IMR-90 (cell line): ENCODE results near the gene LRFN4. TPM values are rescaled to one million over a fixed set of nuclear protein-coding genes. Genes with fewer than 3 reads are reported as not detected.
A peak's percentile ranks its signal among the peaks of the same experiment; 100 is the strongest.

ENCODE experiments used
- ATAC-seq: fragments of 200-7000 bp; cut with Tn5 transposase; 2 replicates; pipeline ENCODE4 v1.9.1; 2020; ENCODE audit warnings: low read depth, mild to moderate bottlenecking, moderate library complexity
- BruUV-seq: library from RNA; stranded (reverse); fragments of 400-500 nt; replicated peaks from 2 replicates; lab custom pipeline; 2021; lab: Mats Ljungman, UMichigan
- CTCF ChIA-PET: fragments of 300-600 bp; formaldehyde crosslinking; extraction: SDS; loops from one replicate; lab custom pipeline; 2021; ENCODE audit warnings: antibody characterized with exemption; lab: Yijun Ruan, JAX
- POLR2A ChIA-PET: fragments of 300-600 bp; sonication (Branson Sonifier 250); formaldehyde crosslinking; loops from one replicate; lab custom pipeline; 2022; ENCODE audit warnings: antibody characterized with exemption; ENCODE audit not compliant: unreplicated experiment; lab: Charles Lee
- DNase-seq: peaks from one replicate; pipeline ENCODE4 v3.0.0; 2013
- H2AFZ ChIP-seq: replicated peaks from 2 replicates; pipeline ENCODE3; 2013; ENCODE audit warnings: low read length, mild to moderate bottlenecking; ENCODE audit not compliant: poor library complexity
- H2AK5ac ChIP-seq: 2 replicates; pipeline ENCODE4 v1.6.1; 2013; ENCODE audit warnings: low read depth, low read length, inconsistent platforms
- H2AK9ac ChIP-seq: replicated peaks from 2 replicates; pipeline ENCODE3; 2013; ENCODE audit warnings: mild to moderate bottlenecking, low read depth, low read length, moderate library complexity; ENCODE audit not compliant: poor library complexity
- H2BK120ac ChIP-seq: 2 replicates; pipeline ENCODE4 v1.6.1; 2013; ENCODE audit warnings: low read depth, low read length, inconsistent platforms
- H2BK15ac ChIP-seq: 3 replicates; pipeline ENCODE4 v1.6.1; 2013; ENCODE audit warnings: low read depth, low read length, inconsistent platforms
- H2BK20ac ChIP-seq: 2 replicates; pipeline ENCODE4 v1.6.1; 2013; ENCODE audit warnings: low read depth, mild to moderate bottlenecking, inconsistent platforms, low read length, moderate library complexity
- H2BK5ac ChIP-seq: 2 replicates; pipeline ENCODE4 v1.6.1; 2013; ENCODE audit warnings: mild to moderate bottlenecking, low read depth, low read length, inconsistent platforms; ENCODE audit not compliant: poor library complexity, severe bottlenecking
- H3K14ac ChIP-seq: replicated peaks from 2 replicates; pipeline ENCODE4 v1.6.1; 2013; ENCODE audit warnings: low read depth, low read length, inconsistent platforms
- H3K18ac ChIP-seq: 2 replicates; pipeline ENCODE4 v1.6.1; 2013; ENCODE audit warnings: low read depth, low read length, control low read depth
- H3K23ac ChIP-seq: 2 replicates; pipeline ENCODE4 v1.6.1; 2013; ENCODE audit warnings: low read depth, low read length, inconsistent platforms
- H3K27ac ChIP-seq: 2 replicates; pipeline ENCODE4 v1.5.1; 2013; ENCODE audit warnings: mild to moderate bottlenecking, control low read depth, low read length; ENCODE audit not compliant: insufficient read depth
- H3K27me3 ChIP-seq: 2 replicates; pipeline ENCODE4 v1.6.1; 2013; ENCODE audit warnings: low read length; ENCODE audit not compliant: control insufficient read depth, insufficient read depth
- H3K36me3 ChIP-seq: 2 replicates; pipeline ENCODE4 v1.6.1; 2013; ENCODE audit warnings: low read length, mixed read lengths; ENCODE audit not compliant: control insufficient read depth, insufficient read depth
- H3K4ac ChIP-seq: 2 replicates; pipeline ENCODE4 v1.6.1; 2013; ENCODE audit warnings: low read depth, low read length, inconsistent platforms
- H3K4me1 ChIP-seq: 2 replicates; pipeline ENCODE4 v1.6.1; 2013; ENCODE audit warnings: low read length, mixed read lengths; ENCODE audit not compliant: control insufficient read depth, insufficient read depth
- H3K4me2 ChIP-seq: 2 replicates; pipeline ENCODE4 v1.6.1; 2013; ENCODE audit warnings: low read depth, mild to moderate bottlenecking, control low read depth, low read length, moderate library complexity
- H3K4me3 ChIP-seq: 2 replicates; pipeline ENCODE4 v1.5.1; 2013; ENCODE audit warnings: low read depth, mild to moderate bottlenecking, control low read depth, low read length, moderate library complexity; ENCODE audit not compliant: insufficient read depth
- H3K56ac ChIP-seq: 2 replicates; pipeline ENCODE4 v1.6.1; 2013; ENCODE audit warnings: low read length, inconsistent platforms; ENCODE audit not compliant: insufficient read depth; ENCODE audit errors: extremely low read depth
- H3K79me1 ChIP-seq, 2 experiments: 2 replicates each; pipeline ENCODE4 v1.6.1; 2013; ENCODE audit warnings: low read length in 2 of 2, inconsistent platforms in 1 of 2, low read depth in 1 of 2
- H3K9ac ChIP-seq: 2 replicates; pipeline ENCODE4 v1.6.1; 2013; ENCODE audit warnings: low read depth, low read length, control low read depth
- H3K9me1 ChIP-seq: 2 replicates; pipeline ENCODE4 v1.6.1; 2013; ENCODE audit warnings: low read length, inconsistent platforms; ENCODE audit not compliant: insufficient read depth
- H3K9me3 ChIP-seq: 2 replicates; pipeline ENCODE4 v1.6.1; 2013; ENCODE audit warnings: low read length; ENCODE audit not compliant: control insufficient read depth, insufficient read depth
- H4K20me1 ChIP-seq: 2 replicates; pipeline ENCODE4 v1.6.1; 2013; ENCODE audit warnings: low read length, inconsistent platforms; ENCODE audit not compliant: insufficient read depth
- H4K5ac ChIP-seq: 2 replicates; pipeline ENCODE4 v1.6.1; 2013; ENCODE audit warnings: mild to moderate bottlenecking, low read depth, low read length, control low read depth
- H4K8ac ChIP-seq, 2 experiments: 2 replicates each; pipeline ENCODE4 v1.6.1; 2013; ENCODE audit warnings: low read depth in 2 of 2, low read length in 2 of 2, control low read depth in 1 of 2, inconsistent platforms in 1 of 2
- H4K91ac ChIP-seq: 2 replicates; pipeline ENCODE4 v1.6.1; 2013; ENCODE audit warnings: low read depth, low read length, inconsistent platforms; ENCODE audit not compliant: insufficient read depth
- BHLHE40 ChIP-seq: fragments of 150-350 bp; IDR thresholded peaks from 2 replicates; pipeline ENCODE4 v1.6.1; 2016; ENCODE audit warnings: mild to moderate bottlenecking, low read depth, low read length
- CEBPB ChIP-seq: IDR thresholded peaks from 2 replicates; pipeline ENCODE4 v1.6.1; 2012; ENCODE audit warnings: low read depth, low read length, improper control_type of control experiment
- CHD1 ChIP-seq: IDR thresholded peaks from 2 replicates; pipeline ENCODE4 v1.6.1; 2012; ENCODE audit warnings: low read depth, low read length, improper control_type of control experiment
- FOS ChIP-seq: fragments of 150-350 bp; IDR thresholded peaks from 2 replicates; pipeline ENCODE4 v1.6.1; 2016; ENCODE audit warnings: low read depth, low read length
- POLR2A ChIP-seq: IDR thresholded peaks from 2 replicates; pipeline ENCODE4 v1.6.1; 2012; ENCODE audit warnings: mild to moderate bottlenecking, low read depth, low read length
- RCOR1 ChIP-seq: IDR thresholded peaks from 2 replicates; pipeline ENCODE4 v1.6.1; 2012; ENCODE audit warnings: mild to moderate bottlenecking, low read length, improper control_type of control experiment; ENCODE audit not compliant: insufficient replicate concordance
- RFX5 ChIP-seq: IDR thresholded peaks from 2 replicates; pipeline ENCODE4 v1.8.0; 2012; ENCODE audit warnings: low read depth, mild to moderate bottlenecking, low read length, moderate library complexity
- SMC3 ChIP-seq: fragments of 150-350 bp; IDR thresholded peaks from 2 replicates; pipeline ENCODE4 v1.6.1; 2016; ENCODE audit warnings: low read depth, mild to moderate bottlenecking, antibody characterized with exemption, low read length, moderate library complexity
- WGBS, 2 experiments: methylation state at CpG; one replicate each; pipeline versions ENCODE4 v1.1.5 to v1.1.7; 2013; ENCODE audit warnings: missing lambda C conversion rate in 2 of 2; ENCODE audit not compliant: insufficient read length in 1 of 2; ENCODE audit errors: extremely low coverage in 2 of 2; 5-methylcytosine and 5-hydroxymethylcytosine counted together
- dilution Hi-C: fragments of 300-500 bp; cut with HindIII; formaldehyde crosslinking; loops from one replicate; pipeline ENCODE4 v1.14.3; 2018; ENCODE audit warnings: low sequenced_read_pairs; ENCODE audit not compliant: unreplicated experiment
- in situ Hi-C: fragments of 300-500 bp; cut with MboI; formaldehyde crosslinking; loops from 3 replicates; pipeline ENCODE4 v1.14.3; 2019; ENCODE audit warnings: low sequenced_read_pairs, inconsistent platforms, mixed read lengths
- intact Hi-C: fragments of 100-400 bp; cut with micrococcal nuclease; formaldehyde crosslinking; loops from 2 replicates; pipeline ENCODE4 v1.10.0; 2022
- polyA plus RNA-seq, 3 experiments: library from polyadenylated mRNA; depleted of rRNA; stranded (reverse); fragments of >200 nt; gene quantifications; 2 replicates each; pipeline ENCODE4 v1.2.3, GENCODE V29; 2012; ENCODE audit warnings: low replicate concordance in 1 of 3
- total RNA-seq: library from RNA; depleted of rRNA; stranded (reverse); fragments of >200 nt; gene quantifications from 2 replicates; pipeline ENCODE4 v1.2.3, GENCODE V29; 2012
- TF ChIP-seq, protein P1 (sequence below): conservative IDR thresholded peaks from 2 replicates; pipeline ENCODE4 v1.5.1; 2012; ENCODE audit warnings: mild to moderate bottlenecking, low read depth, low read length, improper control_type of control experiment

LRFN4 gene
- total and polyA plus RNA-seq, 2 of the 4 experiments (the other 2 are of a cell fraction), result 6.1 to 18.9 TPM

DNA sequence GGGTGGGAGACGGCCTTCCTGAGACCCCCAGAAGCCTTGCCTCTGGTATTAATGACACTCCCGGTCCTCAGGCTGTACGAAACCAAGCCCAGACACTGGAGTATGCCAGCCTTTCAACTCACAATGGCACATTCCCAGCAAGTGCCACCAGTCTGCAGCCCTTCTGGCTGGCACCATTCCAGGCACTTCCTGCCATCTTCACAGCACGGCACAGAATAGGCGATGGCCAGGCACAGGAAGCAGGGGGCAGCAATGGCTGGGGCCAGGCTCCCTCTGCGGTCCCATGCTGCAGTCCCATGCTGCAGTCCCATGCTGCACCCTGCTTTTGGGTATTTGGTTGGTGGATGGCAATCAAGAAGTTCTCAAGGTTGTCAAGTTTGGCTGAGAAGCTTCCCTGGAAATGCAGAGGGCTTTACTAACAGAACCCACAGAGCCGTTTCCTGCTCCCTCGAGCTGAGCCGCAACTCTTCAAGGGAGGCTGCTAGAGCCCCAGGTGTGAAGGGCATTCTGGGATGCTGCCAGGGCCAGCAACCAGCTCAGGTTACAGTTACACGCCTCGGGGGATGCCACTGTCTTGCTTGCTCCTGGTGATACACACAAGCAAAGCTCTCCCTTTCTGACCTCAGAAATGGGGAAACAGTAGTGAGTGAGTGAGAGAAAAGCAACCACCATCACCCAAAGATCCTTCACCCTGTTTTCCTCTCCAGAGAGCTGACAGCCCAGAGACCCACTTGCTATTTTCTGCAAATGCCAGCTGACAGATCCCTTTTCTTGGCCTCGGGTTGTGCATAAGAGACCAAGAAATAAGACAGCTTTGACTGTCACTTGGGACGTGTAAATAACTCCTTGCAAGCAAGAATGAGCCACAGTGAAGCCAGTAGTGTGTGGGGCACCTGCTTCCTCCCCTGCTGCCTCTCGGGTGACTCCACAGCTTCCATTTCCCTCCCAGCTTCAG is 23.9 kb downstream of the LRFN4 start:
- Histone ChIP-seq H3K79me1 (peaks cover 0 to 25% of the 10 kb centered on the region in 2 experiments; a peak in 2 of 4 replicates), H3K9me3 (no peaks in the 10 kb centered on the region), H3K36me3 (no peaks in the 10 kb centered on the region), H3K4ac (no peak overlapping the region; the same call in 1 of the 2 replicates), H3K27ac (no peak overlapping the region), H2BK20ac (no peak overlapping the region), H2AFZ (peak overlapping the region; percentile 44), H3K9ac (no peak overlapping the region), H2BK15ac (no peak overlapping the region), H3K9me1 (peaks cover 5% of the 10 kb centered on the region; the same call in 1 of the 2 replicates), H2BK120ac (no peak overlapping the region), H3K23ac (no peak overlapping the region), H3K4me2 (no peak overlapping the region), H3K56ac (no peak overlapping the region), H3K4me3 (no peak overlapping the region), H4K91ac (peak overlapping the region; percentile 28; the same call in 1 of the 2 replicates), H4K8ac (no peak overlapping the region), H3K18ac (no peak overlapping the region), H3K14ac (peak overlapping the region; percentile 60; the same call in 1 of the 2 replicates), H2BK5ac (no peak overlapping the region), H4K5ac (no peak overlapping the region), H3K27me3 (no peaks in the 10 kb centered on the region), H3K4me1 (peaks cover 43% of the 10 kb centered on the region), H2AK5ac (peak overlapping the region; percentile 7; the same call in 1 of the 2 replicates), H2AK9ac (peak overlapping the region; percentile 45), H4K20me1 (no peaks in the 10 kb centered on the region)
- in situ Hi-C loops (no loop called here), intact Hi-C loops (loop anchor here (5.0 kb wide), 1 partner anchor 77 kb away; the partner anchor contains the start of gene PC), dilution Hi-C loops (no loop called here)
- no TSS peak for BruUV-seq
- WGBS, 2 experiments, result 84% methylated on average over 6 of the region's 14 CpGs; no CpG with 5 or more reads in 1 of the 2 experiments
- ChIA-PET CTCF (interaction anchor here (0.9 kb wide), 1 partner anchor 136 kb away, joined by 4 read pairs; no protein-coding TSS in a partner anchor), POLR2A (no interaction called here)
- ATAC-seq (no peak), DNase-seq (peak; percentile 22)
- TF ChIP-seq RFX5 (no peak), CEBPB (no peak), FOS (no peak), RCOR1 (no peak), BHLHE40 (no peak), POLR2A (no peak), CHD1 (no peak), SMC3 (no peak)
- TF ChIP-seq, protein P1, sequence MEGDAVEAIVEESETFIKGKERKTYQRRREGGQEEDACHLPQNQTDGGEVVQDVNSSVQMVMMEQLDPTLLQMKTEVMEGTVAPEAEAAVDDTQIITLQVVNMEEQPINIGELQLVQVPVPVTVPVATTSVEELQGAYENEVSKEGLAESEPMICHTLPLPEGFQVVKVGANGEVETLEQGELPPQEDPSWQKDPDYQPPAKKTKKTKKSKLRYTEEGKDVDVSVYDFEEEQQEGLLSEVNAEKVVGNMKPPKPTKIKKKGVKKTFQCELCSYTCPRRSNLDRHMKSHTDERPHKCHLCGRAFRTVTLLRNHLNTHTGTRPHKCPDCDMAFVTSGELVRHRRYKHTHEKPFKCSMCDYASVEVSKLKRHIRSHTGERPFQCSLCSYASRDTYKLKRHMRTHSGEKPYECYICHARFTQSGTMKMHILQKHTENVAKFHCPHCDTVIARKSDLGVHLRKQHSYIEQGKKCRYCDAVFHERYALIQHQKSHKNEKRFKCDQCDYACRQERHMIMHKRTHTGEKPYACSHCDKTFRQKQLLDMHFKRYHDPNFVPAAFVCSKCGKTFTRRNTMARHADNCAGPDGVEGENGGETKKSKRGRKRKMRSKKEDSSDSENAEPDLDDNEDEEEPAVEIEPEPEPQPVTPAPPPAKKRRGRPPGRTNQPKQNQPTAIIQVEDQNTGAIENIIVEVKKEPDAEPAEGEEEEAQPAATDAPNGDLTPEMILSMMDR, result no peak
